ENCODE results near the gene LRPAP1. TPM values are rescaled to one million over a fixed set of nuclear protein-coding genes. Genes with fewer than 3 reads are reported as not detected.
"Not testable (repeated sequence)": the region's sequence is repeated elsewhere in the genome, so short reads cannot be mapped to it uniquely, and the experiment has no call there.

Gene LRPAP1, protein sequence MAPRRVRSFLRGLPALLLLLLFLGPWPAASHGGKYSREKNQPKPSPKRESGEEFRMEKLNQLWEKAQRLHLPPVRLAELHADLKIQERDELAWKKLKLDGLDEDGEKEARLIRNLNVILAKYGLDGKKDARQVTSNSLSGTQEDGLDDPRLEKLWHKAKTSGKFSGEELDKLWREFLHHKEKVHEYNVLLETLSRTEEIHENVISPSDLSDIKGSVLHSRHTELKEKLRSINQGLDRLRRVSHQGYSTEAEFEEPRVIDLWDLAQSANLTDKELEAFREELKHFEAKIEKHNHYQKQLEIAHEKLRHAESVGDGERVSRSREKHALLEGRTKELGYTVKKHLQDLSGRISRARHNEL
- polyA plus RNA-seq = 91.1 and 123 TPM in 2 replicates
- polyA minus RNA-seq = 36.8 and 62.6 TPM in 2 replicates

DNA sequence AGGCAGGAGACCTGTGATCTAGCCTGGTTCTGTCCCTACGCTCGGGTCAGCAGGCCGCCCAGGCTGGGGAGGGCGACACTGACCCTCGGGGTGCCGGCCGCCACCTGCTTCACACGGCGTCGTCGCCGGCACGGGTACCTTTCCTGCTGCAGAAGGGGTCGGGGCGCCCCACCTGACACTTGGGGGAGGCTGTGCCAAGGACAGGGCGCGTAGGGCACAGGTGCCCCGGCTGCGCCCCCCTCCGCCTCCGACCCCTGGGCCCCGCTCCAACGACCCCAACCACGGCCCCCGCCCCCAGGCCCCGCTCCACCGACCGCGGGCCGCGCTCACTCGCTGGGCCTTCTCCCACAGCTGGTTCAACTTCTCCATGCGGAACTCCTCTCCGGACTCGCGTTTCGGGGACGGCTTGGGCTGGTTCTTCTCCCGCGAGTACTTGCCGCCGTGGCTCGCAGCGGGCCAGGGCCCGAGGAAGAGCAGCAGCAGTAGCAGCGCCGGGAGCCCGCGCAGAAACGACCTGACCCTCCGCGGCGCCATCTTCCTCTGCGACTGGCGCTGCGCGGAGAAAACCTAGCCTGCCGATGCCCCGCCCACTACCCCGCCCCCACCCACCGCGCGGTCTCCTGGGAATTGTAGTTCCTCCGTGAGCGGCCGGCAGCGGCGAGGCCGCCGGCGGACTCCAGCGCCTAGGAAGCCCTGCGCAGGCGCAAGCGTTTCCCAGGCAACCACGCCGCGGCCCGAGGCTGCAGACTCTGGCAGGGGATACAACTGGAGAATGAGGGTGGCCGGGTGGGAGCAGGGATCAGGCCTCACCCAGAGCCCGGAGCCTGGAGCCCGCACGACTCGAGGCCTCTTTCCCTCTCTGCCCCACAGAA is at the start of gene LRPAP1:
TSS of gene LRPAP1 (minus strand) at position 544 of the 872 bp plus-strand sequence. CDS start at position 534, 10 bp downstream.
- H4K20me1 ChIP-seq (ENCODE audit: insufficient read depth) = no peaks in the 10 kb centered on the region
- H2AFZ ChIP-seq (ENCODE audit: low read depth, low read length) = peak within 1 kb of the TSS; percentile 56
- no peaks in the 10 kb centered on the region for H3F3A ChIP-seq (ENCODE audit: insufficient read depth, low read length, poor library complexity, severe bottlenecking)
- H3K36me3 ChIP-seq (ENCODE audit: insufficient read depth, low read length) = no peaks in the 10 kb centered on the region
- H3K9ac ChIP-seq (ENCODE audit: low read length) = peak within 1 kb of the TSS; percentile 80
- H3K79me2 ChIP-seq (replicated peaks; ENCODE audit: insufficient read depth, low read length) = peaks cover 24% of the 10 kb centered on the region
- peak; percentile 94 for TF ChIP-seq TAF1 (IDR thresholded peaks at IDR 0.05; ENCODE audit: low read depth)
- peak; percentile 58 for TF ChIP-seq MXI1 (conservative IDR thresholded peaks at IDR 0.05; ENCODE audit: poor library complexity, severe bottlenecking)
- TF ChIP-seq POLR2AphosphoS5 (IDR thresholded peaks at IDR 0.05) = peak; percentile 91
- TF ChIP-seq RAD21 (conservative IDR thresholded peaks at IDR 0.05) = peak; percentile 37
- no peak for TF ChIP-seq EZH2 (IDR thresholded peaks at IDR 0.05; ENCODE audit: borderline replicate concordance, insufficient read depth, low read length, poor library complexity, severe bottlenecking)
- TF ChIP-seq SMC3 (conservative IDR thresholded peaks at IDR 0.05; ENCODE audit: poor library complexity) = peak; percentile 34
- TF ChIP-seq, protein P1, sequence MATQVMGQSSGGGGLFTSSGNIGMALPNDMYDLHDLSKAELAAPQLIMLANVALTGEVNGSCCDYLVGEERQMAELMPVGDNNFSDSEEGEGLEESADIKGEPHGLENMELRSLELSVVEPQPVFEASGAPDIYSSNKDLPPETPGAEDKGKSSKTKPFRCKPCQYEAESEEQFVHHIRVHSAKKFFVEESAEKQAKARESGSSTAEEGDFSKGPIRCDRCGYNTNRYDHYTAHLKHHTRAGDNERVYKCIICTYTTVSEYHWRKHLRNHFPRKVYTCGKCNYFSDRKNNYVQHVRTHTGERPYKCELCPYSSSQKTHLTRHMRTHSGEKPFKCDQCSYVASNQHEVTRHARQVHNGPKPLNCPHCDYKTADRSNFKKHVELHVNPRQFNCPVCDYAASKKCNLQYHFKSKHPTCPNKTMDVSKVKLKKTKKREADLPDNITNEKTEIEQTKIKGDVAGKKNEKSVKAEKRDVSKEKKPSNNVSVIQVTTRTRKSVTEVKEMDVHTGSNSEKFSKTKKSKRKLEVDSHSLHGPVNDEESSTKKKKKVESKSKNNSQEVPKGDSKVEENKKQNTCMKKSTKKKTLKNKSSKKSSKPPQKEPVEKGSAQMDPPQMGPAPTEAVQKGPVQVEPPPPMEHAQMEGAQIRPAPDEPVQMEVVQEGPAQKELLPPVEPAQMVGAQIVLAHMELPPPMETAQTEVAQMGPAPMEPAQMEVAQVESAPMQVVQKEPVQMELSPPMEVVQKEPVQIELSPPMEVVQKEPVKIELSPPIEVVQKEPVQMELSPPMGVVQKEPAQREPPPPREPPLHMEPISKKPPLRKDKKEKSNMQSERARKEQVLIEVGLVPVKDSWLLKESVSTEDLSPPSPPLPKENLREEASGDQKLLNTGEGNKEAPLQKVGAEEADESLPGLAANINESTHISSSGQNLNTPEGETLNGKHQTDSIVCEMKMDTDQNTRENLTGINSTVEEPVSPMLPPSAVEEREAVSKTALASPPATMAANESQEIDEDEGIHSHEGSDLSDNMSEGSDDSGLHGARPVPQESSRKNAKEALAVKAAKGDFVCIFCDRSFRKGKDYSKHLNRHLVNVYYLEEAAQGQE (IDR thresholded peaks at IDR 0.05; ENCODE audit: borderline replicate concordance) = peak; percentile 90
- TF ChIP-seq EP300 (conservative IDR thresholded peaks at IDR 0.05; ENCODE audit: poor library complexity, severe bottlenecking) = no peak
- TF ChIP-seq, protein P2, sequence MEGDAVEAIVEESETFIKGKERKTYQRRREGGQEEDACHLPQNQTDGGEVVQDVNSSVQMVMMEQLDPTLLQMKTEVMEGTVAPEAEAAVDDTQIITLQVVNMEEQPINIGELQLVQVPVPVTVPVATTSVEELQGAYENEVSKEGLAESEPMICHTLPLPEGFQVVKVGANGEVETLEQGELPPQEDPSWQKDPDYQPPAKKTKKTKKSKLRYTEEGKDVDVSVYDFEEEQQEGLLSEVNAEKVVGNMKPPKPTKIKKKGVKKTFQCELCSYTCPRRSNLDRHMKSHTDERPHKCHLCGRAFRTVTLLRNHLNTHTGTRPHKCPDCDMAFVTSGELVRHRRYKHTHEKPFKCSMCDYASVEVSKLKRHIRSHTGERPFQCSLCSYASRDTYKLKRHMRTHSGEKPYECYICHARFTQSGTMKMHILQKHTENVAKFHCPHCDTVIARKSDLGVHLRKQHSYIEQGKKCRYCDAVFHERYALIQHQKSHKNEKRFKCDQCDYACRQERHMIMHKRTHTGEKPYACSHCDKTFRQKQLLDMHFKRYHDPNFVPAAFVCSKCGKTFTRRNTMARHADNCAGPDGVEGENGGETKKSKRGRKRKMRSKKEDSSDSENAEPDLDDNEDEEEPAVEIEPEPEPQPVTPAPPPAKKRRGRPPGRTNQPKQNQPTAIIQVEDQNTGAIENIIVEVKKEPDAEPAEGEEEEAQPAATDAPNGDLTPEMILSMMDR (IDR thresholded peaks at IDR 0.05; ENCODE audit: poor library complexity, severe bottlenecking) = peak; percentile 10
- H3K9me3 ChIP-seq (ENCODE audit: low read length) = no peaks in the 10 kb centered on the region
- H3K27ac ChIP-seq (ENCODE audit: low read length) = peak within 1 kb of the TSS; percentile 61
- peak within 1 kb of the TSS; percentile 89 for H3K4me3 ChIP-seq (ENCODE audit: low read length)
- H3K9me2 ChIP-seq (ENCODE audit: insufficient read depth, low read length) = no peaks in the 10 kb centered on the region
- no peaks in the 10 kb centered on the region for H3K27me3 ChIP-seq (ENCODE audit: insufficient read depth, low read depth, low read length)
- peak within 1 kb of the TSS; percentile 87 for H3K4me2 ChIP-seq (ENCODE audit: low read length)

DNA sequence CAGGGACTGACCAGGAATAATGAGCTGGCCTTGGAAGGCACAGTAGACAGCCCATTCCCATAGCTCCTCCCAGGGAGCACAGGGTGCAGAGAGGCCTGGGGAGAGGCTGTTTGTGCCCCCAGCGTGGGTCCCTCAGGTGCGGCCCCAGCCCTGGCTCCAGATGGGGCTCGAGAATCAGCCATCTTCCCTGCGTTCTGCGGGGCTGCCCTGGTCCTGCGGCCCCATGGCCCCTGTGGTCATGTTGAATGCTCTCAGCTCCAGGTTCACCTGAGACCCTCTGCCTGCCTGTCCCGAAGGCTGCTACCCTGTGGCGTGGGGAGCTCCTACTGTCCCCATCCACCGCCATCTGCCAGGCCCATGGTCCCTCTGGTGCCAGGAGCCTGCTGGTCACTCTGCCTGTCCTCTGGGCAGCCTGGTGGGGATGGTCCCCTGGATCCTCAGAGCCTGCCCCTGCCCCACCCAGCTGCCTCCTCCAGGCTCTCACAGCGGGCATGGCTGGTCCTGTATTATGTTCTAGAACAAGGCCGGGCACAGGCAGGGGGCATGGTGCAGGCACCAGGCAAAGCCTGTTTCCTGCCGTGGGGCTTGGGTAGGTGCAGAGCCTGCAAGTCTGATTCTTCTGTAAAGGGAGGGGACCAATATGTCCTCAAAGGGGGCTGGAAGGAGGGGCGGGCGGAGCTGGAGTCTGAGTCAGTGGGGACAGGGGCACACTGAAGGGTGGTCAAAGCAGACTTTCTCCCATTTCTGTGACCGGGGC is 49.3 kb upstream of the LRPAP1 start:
- not testable (repeated sequence) for H3K27ac ChIP-seq (ENCODE audit: low read length)

DNA sequence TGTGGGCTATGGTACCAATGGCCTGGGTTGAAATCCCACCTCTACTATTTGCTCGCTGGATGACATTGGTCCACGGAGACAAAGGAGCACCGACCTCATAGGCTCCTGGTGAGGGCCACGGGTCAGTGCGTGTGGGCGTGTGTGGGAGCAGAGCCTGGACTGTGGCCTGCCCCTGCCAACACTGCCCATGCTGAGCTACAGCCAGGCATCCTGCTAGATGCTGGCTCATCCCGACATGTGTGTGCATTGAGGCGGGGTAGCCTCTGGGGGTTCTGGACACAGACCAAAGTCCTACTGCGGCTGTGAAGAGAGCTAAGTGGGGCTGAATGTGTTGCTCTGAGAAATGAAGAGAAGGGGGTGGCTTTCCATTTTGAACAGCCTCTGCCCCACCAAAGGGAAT is 48.6 kb upstream of the LRPAP1 start:
- not testable (repeated sequence) for H3K9me2 ChIP-seq (ENCODE audit: insufficient read depth, low read length); H4K20me1 ChIP-seq (ENCODE audit: insufficient read depth); H3K9ac ChIP-seq (ENCODE audit: low read length); H3K4me2 ChIP-seq (ENCODE audit: low read length); H3K27me3 ChIP-seq (ENCODE audit: insufficient read depth, low read depth, low read length); H3F3A ChIP-seq (ENCODE audit: insufficient read depth, low read length, poor library complexity, severe bottlenecking); H3K79me2 ChIP-seq (replicated peaks; ENCODE audit: insufficient read depth, low read length); H3K36me3 ChIP-seq (ENCODE audit: insufficient read depth, low read length); H3K9me3 ChIP-seq (ENCODE audit: low read length); H3K27ac ChIP-seq (ENCODE audit: low read length); H2AFZ ChIP-seq (ENCODE audit: low read depth, low read length); H3K4me3 ChIP-seq (ENCODE audit: low read length)

More for the DNA sequence above, 49.3 kb upstream of the LRPAP1 start:
- not testable (repeated sequence) for H3K9ac ChIP-seq (ENCODE audit: low read length); H3F3A ChIP-seq (ENCODE audit: insufficient read depth, low read length, poor library complexity, severe bottlenecking); H3K9me2 ChIP-seq (ENCODE audit: insufficient read depth, low read length); H4K20me1 ChIP-seq (ENCODE audit: insufficient read depth); H3K79me2 ChIP-seq (replicated peaks; ENCODE audit: insufficient read depth, low read length); H3K27me3 ChIP-seq (ENCODE audit: insufficient read depth, low read depth, low read length); H3K4me3 ChIP-seq (ENCODE audit: low read length); H3K9me3 ChIP-seq (ENCODE audit: low read length); H3K36me3 ChIP-seq (ENCODE audit: insufficient read depth, low read length); H2AFZ ChIP-seq (ENCODE audit: low read depth, low read length); H3K4me2 ChIP-seq (ENCODE audit: low read length)

DNA sequence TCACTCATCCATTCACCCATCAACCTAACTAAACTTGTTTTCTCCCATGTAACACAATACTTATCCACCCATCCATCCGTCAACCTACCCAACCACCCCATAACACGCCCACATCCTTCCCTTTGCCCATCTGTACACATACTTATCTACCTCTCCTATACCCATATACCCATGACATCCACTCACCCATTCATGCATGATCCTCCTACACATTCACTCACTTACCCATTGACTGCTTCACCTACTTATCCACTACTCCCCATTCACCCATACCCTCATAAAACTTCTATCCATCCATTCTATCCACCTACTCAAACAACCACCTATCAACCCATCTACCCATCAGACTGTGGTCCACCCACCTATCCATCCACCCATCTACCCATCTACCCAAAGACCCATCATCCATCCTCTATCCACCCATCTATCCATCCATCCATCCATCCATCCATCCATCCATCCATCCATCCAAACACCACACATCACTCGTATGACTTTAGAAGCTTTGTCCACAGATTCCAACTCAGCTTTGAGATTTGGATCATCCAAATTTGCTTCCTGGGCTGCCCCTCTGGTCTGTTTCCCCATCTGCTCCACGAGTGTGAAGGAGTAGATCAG is 46.4 kb upstream of the LRPAP1 start:
- not testable (repeated sequence) for H3F3A ChIP-seq (ENCODE audit: insufficient read depth, low read length, poor library complexity, severe bottlenecking); H3K27ac ChIP-seq (ENCODE audit: low read length); H3K79me2 ChIP-seq (replicated peaks; ENCODE audit: insufficient read depth, low read length); H3K36me3 ChIP-seq (ENCODE audit: insufficient read depth, low read length); H2AFZ ChIP-seq (ENCODE audit: low read depth, low read length); H3K9ac ChIP-seq (ENCODE audit: low read length); H3K9me2 ChIP-seq (ENCODE audit: insufficient read depth, low read length); H3K4me2 ChIP-seq (ENCODE audit: low read length); H3K9me3 ChIP-seq (ENCODE audit: low read length); H3K27me3 ChIP-seq (ENCODE audit: insufficient read depth, low read depth, low read length); H3K4me3 ChIP-seq (ENCODE audit: low read length); H4K20me1 ChIP-seq (ENCODE audit: insufficient read depth)
